ENCODE data around the gene PRIM1. TPM values are rescaled to one million over a fixed set of nuclear protein-coding genes. Genes with fewer than 3 reads are reported as not detected.

PRIM1 gene
- total RNA-seq, 1 donor from 2014 or later, result 166 TPM

- no peak overlapping the region for H3K4me2 ChIP-seq
- H3K27ac ChIP-seq, result peak overlapping the region; percentile 11
- no peak overlapping the region for H2AFZ ChIP-seq (replicated peaks)
- Mint-ChIP-seq H3K27me3 (ENCODE audit: insufficient read depth, low read depth) (peaks cover 4% of the 10 kb centered on the region), H3K9me3 (no peaks in the 10 kb centered on the region), H3K27ac (peak overlapping the region; percentile 64), H3K4me3 (peak overlapping the region; percentile 30), H3K4me1 (peaks cover 47% of the 10 kb centered on the region), H3K36me3 (peaks cover 71% of the 10 kb centered on the region)
- H3K9me3 ChIP-seq (ENCODE audit: low read depth), result no peaks in the 10 kb centered on the region
- no peak overlapping the region for H3K9ac ChIP-seq
- peaks cover 90% of the 10 kb centered on the region for H3K79me2 ChIP-seq (ENCODE audit: low read depth)
- TF ChIP-seq CTCF (IDR thresholded peaks at IDR 0.05) (no peak), EZH2phosphoT487 (IDR thresholded peaks at IDR 0.05) (no peak), EZH2 (IDR thresholded peaks at IDR 0.05) (no peak)
- peaks cover 47% of the 10 kb centered on the region for H3F3A ChIP-seq (ENCODE audit: low read depth)
- H3K4me1 ChIP-seq, result peaks cover 45% of the 10 kb centered on the region
- no peaks in the 10 kb centered on the region for H3K27me3 ChIP-seq
- H3K4me3 ChIP-seq, result no peak overlapping the region
- no peak for DNase-seq (ENCODE audit: low spot score)
- peaks cover 99% of the 10 kb centered on the region for H4K20me1 ChIP-seq (ENCODE audit: low read depth)
- H3K36me3 ChIP-seq, result peaks cover 8% of the 10 kb centered on the region
These were observed 33.5 kb downstream of the PRIM1 start for GRCh38 chr12:56718636-56719035.

- H3K9me3 ChIP-seq (ENCODE audit: low read depth), result no peaks in the 10 kb centered on the region
- H3K27me3 Mint-ChIP-seq (ENCODE audit: insufficient read depth, low read depth), result peaks cover 4% of the 10 kb centered on the region
- H3K4me1 Mint-ChIP-seq, result peaks cover 43% of the 10 kb centered on the region
- no peaks in the 10 kb centered on the region for H3K27me3 ChIP-seq
- H3K9me3 Mint-ChIP-seq, result no peaks in the 10 kb centered on the region
- no peak for DNase-seq (ENCODE audit: low spot score)
- peak overlapping the region; percentile 11 for H3K27ac ChIP-seq
- peaks cover 13% of the 10 kb centered on the region for H3K36me3 ChIP-seq
- H3K4me1 ChIP-seq, result peaks cover 40% of the 10 kb centered on the region
- peaks cover 72% of the 10 kb centered on the region for H3K36me3 Mint-ChIP-seq
- no peak overlapping the region for H2AFZ ChIP-seq (replicated peaks)
- no peak overlapping the region for H3K4me3 ChIP-seq
- H3K79me2 ChIP-seq (ENCODE audit: low read depth), result peaks cover 85% of the 10 kb centered on the region
- H3K27ac Mint-ChIP-seq, result no peak overlapping the region
- H3F3A ChIP-seq (ENCODE audit: low read depth), result peaks cover 52% of the 10 kb centered on the region
- no peak for TF ChIP-seq CTCF (IDR thresholded peaks at IDR 0.05)
- TF ChIP-seq EZH2 (IDR thresholded peaks at IDR 0.05), result no peak
- no peak for TF ChIP-seq EZH2phosphoT487 (IDR thresholded peaks at IDR 0.05)
- H3K4me2 ChIP-seq, result no peak overlapping the region
- H3K4me3 Mint-ChIP-seq, result no peak overlapping the region
- peaks cover 98% of the 10 kb centered on the region for H4K20me1 ChIP-seq (ENCODE audit: low read depth)
- no peak overlapping the region for H3K9ac ChIP-seq
These were observed 34.0 kb downstream of the PRIM1 start for GRCh38 chr12:56718149-56718548.

- Histone ChIP-seq H3K79me2 (ENCODE audit: low read depth) (peaks cover 76% of the 10 kb centered on the region), H3K27ac (peak overlapping the region; percentile 83), H3K4me2 (no peak overlapping the region), H3K9ac (no peak overlapping the region), H3F3A (ENCODE audit: low read depth) (peaks cover 62% of the 10 kb centered on the region), H3K4me1 (peaks cover 30% of the 10 kb centered on the region), H3K4me3 (no peak overlapping the region), H3K36me3 (peaks cover 22% of the 10 kb centered on the region), H2AFZ (replicated peaks) (no peak overlapping the region), H3K27me3 (no peaks in the 10 kb centered on the region), H4K20me1 (ENCODE audit: low read depth) (peaks cover 96% of the 10 kb centered on the region), H3K9me3 (ENCODE audit: low read depth) (no peaks in the 10 kb centered on the region)
- H3K27ac Mint-ChIP-seq, result peak overlapping the region; percentile 78
- peaks cover 35% of the 10 kb centered on the region for H3K4me1 Mint-ChIP-seq
- H3K27me3 Mint-ChIP-seq (ENCODE audit: insufficient read depth, low read depth), result peaks cover 4% of the 10 kb centered on the region
- H3K36me3 Mint-ChIP-seq, result peaks cover 77% of the 10 kb centered on the region
- H3K4me3 Mint-ChIP-seq, result no peak overlapping the region
- TF ChIP-seq EZH2 (IDR thresholded peaks at IDR 0.05) (no peak), CTCF (IDR thresholded peaks at IDR 0.05) (no peak), EZH2phosphoT487 (IDR thresholded peaks at IDR 0.05) (no peak)
- DNase-seq (ENCODE audit: low spot score), result no peak
- H3K9me3 Mint-ChIP-seq, result no peaks in the 10 kb centered on the region
These were observed 34.9 kb downstream of the PRIM1 start for GRCh38 chr12:56716933-56717880.
